HG03342 (cell line): ENCODE measurements around the gene NAGPA.

Experiments
- ATAC-seq: cut with Tn5 transposase; IDR thresholded peaks from one replicate; pipeline ENCODE4 v1.9.1; 2021; ENCODE audit warnings: mild to moderate bottlenecking, moderate library complexity; ENCODE audit not compliant: unreplicated experiment

NAGPA gene

GRCh38 chr16:5004311-5004710 is 29.4 kb downstream of the NAGPA start:
- no peak for ATAC-seq

DNA sequence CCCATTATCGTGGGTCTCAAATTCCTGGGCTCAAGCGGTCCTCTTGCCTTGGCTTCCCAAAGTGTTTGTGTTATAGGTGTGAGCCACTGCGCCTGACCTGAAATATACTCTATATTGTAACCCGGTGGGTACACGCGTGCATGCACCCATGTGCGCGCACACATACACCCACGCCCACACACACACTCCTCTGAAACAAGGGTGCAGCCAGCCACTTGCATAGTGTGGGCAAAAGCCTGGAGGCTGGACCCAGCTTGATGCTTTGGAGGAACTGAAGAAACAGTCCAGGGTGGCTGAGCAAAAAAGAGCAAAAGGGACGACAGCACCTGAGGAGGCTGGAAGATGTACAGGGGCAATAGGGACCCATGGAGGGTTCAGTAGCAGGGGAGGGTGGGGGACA is 29.9 kb downstream of the NAGPA start:
- ATAC-seq = no peak

- ATAC-seq = no peak
These were observed 30.5 kb downstream of the NAGPA start for GRCh38 chr16:5003211-5003610.

GRCh38 chr16:5002699-5003143 is 31.0 kb downstream of the NAGPA start:
- ATAC-seq = no peak

DNA sequence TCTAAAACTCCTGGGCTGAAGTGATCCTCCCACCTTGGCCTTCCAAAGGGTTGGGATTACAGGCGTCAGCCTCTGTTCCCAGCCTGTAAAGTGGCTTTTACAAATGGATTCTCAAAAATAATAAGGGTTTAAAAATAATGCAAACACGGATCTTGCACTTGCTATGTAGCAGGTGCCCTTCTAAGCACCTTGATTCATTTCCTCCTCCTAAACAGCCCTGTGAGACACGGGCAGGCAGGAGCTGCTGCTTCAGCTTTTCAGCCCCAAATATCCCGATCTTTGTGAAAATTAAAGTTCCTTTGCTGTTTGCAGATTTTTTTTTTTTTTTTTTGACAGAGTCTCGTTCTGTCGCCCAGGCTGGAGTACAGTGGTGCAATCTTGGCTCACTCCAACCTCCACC is 31.7 kb downstream of the NAGPA start:
- no peak for ATAC-seq

GRCh38 chr16:5001571-5001970 is 32.2 kb downstream of the NAGPA start:
- ATAC-seq = no peak

GRCh38 chr16:5000573-5001001 is 33.1 kb downstream of the NAGPA start:
- no peak for ATAC-seq

- no peak for ATAC-seq
These were observed 38.9 kb downstream of the NAGPA start for GRCh38 chr16:4994719-4995434.

DNA sequence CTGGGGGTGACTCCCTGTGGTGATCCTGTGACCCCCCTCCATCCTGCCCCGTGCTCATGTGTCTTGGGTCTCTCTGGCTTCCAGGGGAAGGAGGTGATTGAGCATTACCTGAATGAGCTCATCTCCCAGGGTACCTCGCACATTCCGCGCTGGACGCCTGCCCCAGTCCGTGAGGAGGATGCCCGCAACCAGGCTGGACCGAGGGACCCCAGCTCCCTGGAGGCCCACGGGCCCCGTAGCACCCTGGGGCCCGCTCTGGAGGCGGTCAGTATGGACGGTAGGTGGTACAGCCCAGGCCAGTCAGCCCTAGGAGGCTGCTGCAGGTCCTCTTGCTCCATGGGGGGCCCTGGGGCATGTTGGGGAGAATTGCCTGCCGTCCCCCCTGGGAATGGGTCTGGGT is 42.0 kb downstream of the NAGPA start:
- ATAC-seq = no peak

- ATAC-seq = no peak
These were observed 43.3 kb downstream of the NAGPA start for GRCh38 chr16:4990415-4990814.

DNA sequence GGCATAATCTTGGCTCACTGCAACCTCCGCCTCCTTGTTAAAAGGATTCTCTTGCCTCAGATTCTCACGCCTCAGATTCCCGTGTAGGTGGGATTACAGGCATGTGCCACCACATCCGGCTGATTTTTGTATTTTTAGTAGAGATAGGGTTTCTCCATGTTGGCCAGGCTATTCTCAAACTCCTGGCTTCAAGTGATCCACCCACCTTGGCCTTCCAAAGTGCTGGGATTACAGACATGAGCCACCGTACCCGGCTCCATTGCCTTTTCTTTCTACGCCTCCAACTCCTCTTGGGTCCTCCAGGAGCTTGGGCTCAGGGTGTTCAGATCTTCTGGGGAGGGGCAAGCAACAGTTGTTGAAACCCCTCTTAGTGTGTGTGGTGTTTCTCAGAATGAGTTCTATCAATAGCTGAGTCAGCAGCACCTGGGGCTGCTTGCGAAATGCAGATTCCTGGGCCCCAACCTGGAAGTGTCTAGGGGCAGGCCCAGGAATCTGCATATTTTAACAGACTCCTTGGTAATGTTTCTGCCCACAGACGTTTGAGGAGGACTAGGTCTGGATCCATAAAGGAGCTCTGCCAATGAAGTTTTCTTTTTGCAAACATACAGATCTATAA is 44.2 kb downstream of the NAGPA start:
- ATAC-seq = no peak

DNA sequence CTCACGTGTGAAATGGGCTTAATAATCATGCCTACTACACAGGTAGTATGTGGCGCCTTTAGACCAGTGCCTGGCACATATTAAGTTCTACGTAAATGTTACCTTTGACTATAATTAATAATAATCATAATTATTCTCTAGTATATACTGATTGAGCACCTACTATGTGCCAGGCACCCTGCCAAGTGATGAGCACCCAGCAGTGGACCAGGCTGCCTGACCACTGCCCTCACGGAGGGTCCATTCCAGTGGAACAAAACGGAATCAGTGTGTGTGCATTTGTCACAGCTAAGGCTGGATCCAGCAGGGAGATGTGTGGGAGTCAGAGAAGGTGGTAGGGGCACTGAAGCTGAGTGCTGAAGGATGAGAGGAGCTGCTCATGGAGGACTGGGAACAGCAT is 45.1 kb downstream of the NAGPA start:
- ATAC-seq = no peak

GRCh38 chr16:4987580-4988374 is 46.0 kb downstream of the NAGPA start:
- ATAC-seq = no peak

GRCh38 chr16:4987250-4987579 is 46.5 kb downstream of the NAGPA start:
- ATAC-seq = no peak

DNA sequence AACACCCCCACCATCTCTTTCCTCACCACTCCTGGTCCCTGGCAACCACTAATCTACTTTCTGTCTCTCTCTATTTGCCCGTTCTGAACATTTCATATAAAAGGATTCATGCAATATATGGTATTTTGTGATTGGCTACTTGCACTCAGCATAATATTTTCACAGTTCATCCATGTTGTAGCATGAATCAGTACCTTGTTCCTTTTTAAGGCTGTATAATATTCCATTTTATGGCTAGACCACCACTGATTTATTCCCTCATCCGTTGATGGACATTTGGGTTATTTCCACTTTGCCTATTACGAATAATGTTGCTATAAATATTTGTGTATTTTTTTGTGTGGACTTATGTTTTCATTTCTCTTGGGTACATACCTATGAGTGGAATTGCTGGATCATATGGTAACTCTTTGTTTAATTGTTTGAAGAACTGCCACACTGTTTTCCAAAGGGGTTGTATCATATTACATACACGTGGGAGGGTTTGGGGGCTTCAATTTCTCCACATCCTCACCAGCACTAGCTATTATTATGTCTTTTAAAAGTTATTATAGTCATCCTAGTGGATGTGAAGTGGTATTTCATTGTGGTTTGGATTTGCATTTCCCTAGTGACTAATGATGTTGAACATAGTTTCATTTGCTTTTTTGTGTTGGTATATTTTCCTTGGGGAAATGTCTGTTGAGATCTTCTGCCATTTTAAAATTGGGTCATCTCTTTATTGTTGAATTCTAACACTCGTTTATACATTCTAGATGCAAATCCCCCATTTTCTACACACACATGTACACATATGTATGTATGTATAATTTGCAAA is 49.4 kb downstream of the NAGPA start:
- ATAC-seq = no peak

GRCh38 chr16:4982056-4982867 is 51.5 kb downstream of the NAGPA start:
- no peak for ATAC-seq

DNA sequence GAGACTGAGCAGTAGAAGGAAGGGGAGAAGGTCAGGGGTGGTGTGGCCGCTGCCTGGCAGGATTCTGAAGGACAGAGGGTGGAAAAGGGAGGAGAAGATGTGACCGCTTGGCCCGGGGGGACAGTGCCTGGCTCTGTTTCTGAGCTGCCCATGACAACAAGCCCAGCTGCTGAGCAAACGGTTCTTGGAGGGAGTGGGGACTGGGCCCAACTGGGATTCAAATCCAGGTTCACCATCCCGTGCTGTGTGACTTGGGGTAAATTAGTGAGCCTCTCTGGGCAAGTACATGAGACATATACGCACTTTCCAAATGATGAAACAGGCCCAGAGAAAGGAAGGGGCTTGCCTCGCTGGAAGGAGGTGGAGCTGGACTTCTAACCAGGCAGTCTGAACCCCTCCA is 52.3 kb downstream of the NAGPA start:
- ATAC-seq = no peak

- no peak for ATAC-seq
These were observed 53.0 kb downstream of the NAGPA start for GRCh38 chr16:4980691-4981090.

- ATAC-seq = no peak
These were observed 53.7 kb downstream of the NAGPA start for GRCh38 chr16:4979736-4980660.
